SK-N-SH (cell line): ENCODE results near the gene SP7.

Experiments
- EZH2phosphoT487 ChIP-seq: fragments of 200-600 bp; sonication (generic); IDR thresholded peaks from 2 replicates; pipeline ENCODE4 v1.6.1; 2017; ENCODE audit warnings: low read depth, mixed run types, mild to moderate bottlenecking, antibody characterized with exemption, moderate library complexity, borderline replicate concordance
- FOXJ3 ChIP-seq: sonication (generic); formaldehyde crosslinking; IDR thresholded peaks from 2 replicates; pipeline ENCODE4 v1.5.1; 2020; ENCODE audit warnings: mild to moderate bottlenecking, missing genetic modification reagents
- GATA2 ChIP-seq: sonication (generic); formaldehyde crosslinking; IDR thresholded peaks from 2 replicates; pipeline ENCODE4 v1.5.0; 2020; ENCODE audit warnings: mild to moderate bottlenecking, missing genetic modification reagents
- MXI1 ChIP-seq: IDR thresholded peaks from 2 replicates; pipeline ENCODE4 v1.6.1; 2012; ENCODE audit warnings: mild to moderate bottlenecking, low read depth, low read length, improper control_type of control experiment
- NFIC ChIP-seq: IDR thresholded peaks from 2 replicates; pipeline ENCODE4 v1.4.0; 2012; ENCODE audit warnings: borderline replicate concordance
- POLR2AphosphoS5 ChIP-seq: IDR thresholded peaks from 2 replicates; pipeline ENCODE4 v1.6.1; 2012; ENCODE audit warnings: low read depth, low read length
- RAD21 ChIP-seq: IDR thresholded peaks from 2 replicates; pipeline ENCODE4 v1.6.1; 2012; ENCODE audit warnings: mild to moderate bottlenecking, low read length
- RCOR1 ChIP-seq: fragments of 150-350 bp; IDR thresholded peaks from 2 replicates; pipeline ENCODE4 v1.6.1; 2017; ENCODE audit warnings: antibody characterized with exemption, low read length
- RFX5 ChIP-seq: IDR thresholded peaks from 2 replicates; pipeline ENCODE4 v1.6.1; 2012; ENCODE audit warnings: mild to moderate bottlenecking, improper control_type of control experiment, low read length
- SMC3 ChIP-seq: IDR thresholded peaks from 2 replicates; pipeline ENCODE4 v1.6.1; 2012; ENCODE audit warnings: low read depth, low read length, improper control_type of control experiment
- YY1 ChIP-seq: IDR thresholded peaks from 2 replicates; pipeline ENCODE4 v1.4.0; 2012; ENCODE audit warnings: low read depth, mild to moderate bottlenecking
- TF ChIP-seq, protein P1 (sequence below): fragments of 200-600 bp; sonication (generic); IDR thresholded peaks from 2 replicates; pipeline ENCODE4 v1.6.1; 2017; ENCODE audit warnings: antibody characterized with exemption, mild to moderate bottlenecking, moderate library complexity
- TF ChIP-seq, protein P2 (sequence below): IDR thresholded peaks from 2 replicates; pipeline ENCODE4 v1.4.0; 2012; ENCODE audit warnings: low read depth, borderline replicate concordance
- TF ChIP-seq, protein P3 (sequence below): IDR thresholded peaks from 2 replicates; pipeline ENCODE4; 2012

DNA sequence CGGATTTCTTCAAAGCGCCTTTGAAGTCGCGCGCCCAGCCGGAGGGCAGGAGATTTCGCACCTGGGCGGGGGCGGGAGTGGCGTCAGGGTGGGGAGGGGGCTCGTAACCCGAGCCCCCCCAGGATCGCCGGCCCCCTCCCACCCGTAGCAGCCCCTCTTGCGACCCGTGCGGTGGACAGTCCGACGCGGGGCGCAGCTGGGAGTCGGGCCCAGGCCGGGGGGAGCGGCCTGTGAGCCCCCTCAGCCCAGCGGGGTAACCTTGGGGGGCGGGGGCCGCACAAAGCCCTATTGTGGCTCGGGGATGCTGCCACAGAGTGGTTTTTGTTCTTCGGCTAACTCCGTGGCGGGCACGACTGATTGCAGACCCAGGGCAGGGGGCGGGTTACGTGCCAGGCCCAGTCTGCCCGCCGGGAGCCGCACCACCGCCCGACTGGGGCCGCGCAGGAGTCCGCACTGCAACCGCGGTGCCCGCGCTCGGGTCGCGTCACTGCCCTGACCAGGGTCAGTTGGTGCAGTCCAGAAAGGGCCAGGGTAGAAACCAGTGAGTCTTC, 10.6 kb downstream of the SP7 start:
- no peak for TF ChIP-seq MXI1
- TF ChIP-seq SMC3, result no peak
- TF ChIP-seq, protein P1, sequence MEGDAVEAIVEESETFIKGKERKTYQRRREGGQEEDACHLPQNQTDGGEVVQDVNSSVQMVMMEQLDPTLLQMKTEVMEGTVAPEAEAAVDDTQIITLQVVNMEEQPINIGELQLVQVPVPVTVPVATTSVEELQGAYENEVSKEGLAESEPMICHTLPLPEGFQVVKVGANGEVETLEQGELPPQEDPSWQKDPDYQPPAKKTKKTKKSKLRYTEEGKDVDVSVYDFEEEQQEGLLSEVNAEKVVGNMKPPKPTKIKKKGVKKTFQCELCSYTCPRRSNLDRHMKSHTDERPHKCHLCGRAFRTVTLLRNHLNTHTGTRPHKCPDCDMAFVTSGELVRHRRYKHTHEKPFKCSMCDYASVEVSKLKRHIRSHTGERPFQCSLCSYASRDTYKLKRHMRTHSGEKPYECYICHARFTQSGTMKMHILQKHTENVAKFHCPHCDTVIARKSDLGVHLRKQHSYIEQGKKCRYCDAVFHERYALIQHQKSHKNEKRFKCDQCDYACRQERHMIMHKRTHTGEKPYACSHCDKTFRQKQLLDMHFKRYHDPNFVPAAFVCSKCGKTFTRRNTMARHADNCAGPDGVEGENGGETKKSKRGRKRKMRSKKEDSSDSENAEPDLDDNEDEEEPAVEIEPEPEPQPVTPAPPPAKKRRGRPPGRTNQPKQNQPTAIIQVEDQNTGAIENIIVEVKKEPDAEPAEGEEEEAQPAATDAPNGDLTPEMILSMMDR, result no peak
- TF ChIP-seq, protein P2, sequence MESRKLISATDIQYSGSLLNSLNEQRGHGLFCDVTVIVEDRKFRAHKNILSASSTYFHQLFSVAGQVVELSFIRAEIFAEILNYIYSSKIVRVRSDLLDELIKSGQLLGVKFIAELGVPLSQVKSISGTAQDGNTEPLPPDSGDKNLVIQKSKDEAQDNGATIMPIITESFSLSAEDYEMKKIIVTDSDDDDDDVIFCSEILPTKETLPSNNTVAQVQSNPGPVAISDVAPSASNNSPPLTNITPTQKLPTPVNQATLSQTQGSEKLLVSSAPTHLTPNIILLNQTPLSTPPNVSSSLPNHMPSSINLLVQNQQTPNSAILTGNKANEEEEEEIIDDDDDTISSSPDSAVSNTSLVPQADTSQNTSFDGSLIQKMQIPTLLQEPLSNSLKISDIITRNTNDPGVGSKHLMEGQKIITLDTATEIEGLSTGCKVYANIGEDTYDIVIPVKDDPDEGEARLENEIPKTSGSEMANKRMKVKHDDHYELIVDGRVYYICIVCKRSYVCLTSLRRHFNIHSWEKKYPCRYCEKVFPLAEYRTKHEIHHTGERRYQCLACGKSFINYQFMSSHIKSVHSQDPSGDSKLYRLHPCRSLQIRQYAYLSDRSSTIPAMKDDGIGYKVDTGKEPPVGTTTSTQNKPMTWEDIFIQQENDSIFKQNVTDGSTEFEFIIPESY, result no peak
- no peak for TF ChIP-seq RCOR1
- TF ChIP-seq RFX5, result no peak
- TF ChIP-seq GATA2 (CRISPR knock-in tag), result no peak
- no peak for TF ChIP-seq NFIC
- TF ChIP-seq, protein P3, sequence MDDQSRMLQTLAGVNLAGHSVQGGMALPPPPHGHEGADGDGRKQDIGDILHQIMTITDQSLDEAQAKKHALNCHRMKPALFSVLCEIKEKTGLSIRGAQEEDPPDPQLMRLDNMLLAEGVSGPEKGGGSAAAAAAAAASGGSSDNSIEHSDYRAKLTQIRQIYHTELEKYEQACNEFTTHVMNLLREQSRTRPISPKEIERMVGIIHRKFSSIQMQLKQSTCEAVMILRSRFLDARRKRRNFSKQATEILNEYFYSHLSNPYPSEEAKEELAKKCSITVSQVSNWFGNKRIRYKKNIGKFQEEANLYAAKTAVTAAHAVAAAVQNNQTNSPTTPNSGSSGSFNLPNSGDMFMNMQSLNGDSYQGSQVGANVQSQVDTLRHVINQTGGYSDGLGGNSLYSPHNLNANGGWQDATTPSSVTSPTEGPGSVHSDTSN, result no peak
- no peak for TF ChIP-seq EZH2phosphoT487
- no peak for TF ChIP-seq RAD21
- TF ChIP-seq FOXJ3 (CRISPR knock-in tag), result no peak
- TF ChIP-seq YY1, result no peak
- no peak for TF ChIP-seq POLR2AphosphoS5
